CD4-positive, alpha-beta T cell treated with Interleukin-10 for 1 hour (primary cell): ENCODE data around the gene PNMA8C.
"Not testable (repeated sequence)": the region's sequence is repeated elsewhere in the genome, so short reads cannot be mapped to it uniquely, and the experiment has no call there.

Experiments used
- DNase-seq: peaks from one replicate; pipeline ENCODE4 v3.0.0-alpha.2; 2020

Gene PNMA8C

DNA sequence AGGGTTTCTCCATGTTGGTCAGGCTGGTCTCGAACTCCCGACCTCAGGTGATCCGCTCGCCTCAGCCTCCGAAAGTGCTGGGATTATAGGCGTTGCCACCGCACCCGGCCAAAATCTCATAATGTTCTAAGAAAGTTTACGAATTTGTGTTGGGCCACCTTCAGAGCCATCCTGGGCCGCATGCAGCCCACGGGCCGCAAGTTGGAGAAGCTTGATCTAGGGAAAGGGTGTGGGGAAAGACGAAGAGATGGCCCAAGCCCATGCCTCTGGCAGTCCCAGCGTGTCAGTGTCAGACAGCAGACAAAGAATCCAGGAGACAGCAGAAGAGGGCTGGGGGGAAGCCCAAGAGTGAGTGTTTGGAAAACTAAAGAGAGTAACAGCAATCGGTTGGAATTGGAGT lies 17.3 kb upstream of the PNMA8C start:
- DNase-seq, result no peak

DNA sequence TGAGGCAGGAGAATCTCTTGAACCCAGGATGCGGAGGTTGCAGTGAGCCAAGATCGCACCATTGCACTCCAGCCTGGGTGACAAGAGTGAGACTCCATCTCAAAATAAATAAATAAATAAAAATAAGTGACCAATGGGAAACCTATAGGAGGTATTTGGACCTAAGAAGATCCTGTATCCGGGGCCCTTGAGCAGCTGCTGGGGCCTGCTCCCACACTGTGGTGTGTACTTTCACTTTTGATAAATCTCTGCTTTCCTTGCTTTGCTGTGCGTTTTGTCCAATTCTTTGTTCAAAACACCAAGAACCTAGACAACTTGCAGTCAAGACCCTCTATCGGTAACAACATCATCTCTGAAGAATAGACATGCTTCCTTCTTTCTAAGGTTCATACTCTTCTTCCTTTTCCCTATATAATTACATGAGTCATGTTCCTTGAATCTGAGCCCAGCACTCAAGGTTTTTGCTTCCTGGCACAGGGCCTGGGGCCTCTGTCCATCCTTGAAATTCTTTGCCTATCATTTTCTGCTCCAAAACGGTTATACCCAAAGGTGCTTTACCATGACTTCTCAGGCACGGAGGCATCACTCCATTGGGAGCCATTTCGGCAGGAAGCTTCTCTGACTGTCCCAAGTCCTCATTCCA lies 14.2 kb upstream of the PNMA8C start:
- DNase-seq, result no peak

DNA sequence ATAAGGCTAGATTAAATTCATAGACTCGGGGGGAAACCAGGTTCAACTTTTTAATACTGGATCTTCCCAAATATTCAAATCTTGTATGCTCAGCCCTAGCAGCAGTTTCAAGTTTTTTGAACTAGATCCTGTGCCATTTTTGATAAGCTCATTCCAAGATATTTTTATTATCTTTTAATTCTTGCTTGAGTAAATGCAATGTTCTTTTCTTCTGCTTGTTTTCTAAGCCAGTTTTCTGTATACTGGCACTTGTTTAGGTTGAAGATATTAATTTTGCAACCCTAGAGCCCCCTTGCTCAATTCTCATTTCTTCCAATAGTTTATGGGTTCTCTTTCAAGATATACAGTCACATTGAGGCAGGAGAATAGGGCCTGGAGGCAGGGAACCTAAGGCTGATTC lies 13.1 kb upstream of the PNMA8C start:
- no peak for DNase-seq

DNA sequence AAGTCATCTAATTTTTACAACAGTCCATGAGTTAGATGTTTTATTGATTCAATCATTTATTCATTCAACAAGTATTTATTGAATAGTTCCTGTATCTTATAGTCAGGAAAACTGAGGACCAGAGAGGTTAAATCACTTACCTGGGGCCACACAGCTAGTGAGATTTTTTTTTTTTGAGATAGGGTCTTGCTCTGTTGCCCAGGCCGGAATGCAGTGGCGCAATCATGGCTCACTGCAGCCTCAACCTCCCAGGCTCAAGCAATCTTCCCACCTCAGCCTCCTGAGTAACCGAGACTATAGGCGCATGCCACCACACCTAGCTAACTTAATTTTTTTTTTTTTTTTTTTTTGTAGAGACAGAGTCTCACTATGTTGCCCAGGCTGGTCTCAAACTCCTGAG lies 7.0 kb upstream of the PNMA8C start:
- not testable (repeated sequence) for DNase-seq

DNA sequence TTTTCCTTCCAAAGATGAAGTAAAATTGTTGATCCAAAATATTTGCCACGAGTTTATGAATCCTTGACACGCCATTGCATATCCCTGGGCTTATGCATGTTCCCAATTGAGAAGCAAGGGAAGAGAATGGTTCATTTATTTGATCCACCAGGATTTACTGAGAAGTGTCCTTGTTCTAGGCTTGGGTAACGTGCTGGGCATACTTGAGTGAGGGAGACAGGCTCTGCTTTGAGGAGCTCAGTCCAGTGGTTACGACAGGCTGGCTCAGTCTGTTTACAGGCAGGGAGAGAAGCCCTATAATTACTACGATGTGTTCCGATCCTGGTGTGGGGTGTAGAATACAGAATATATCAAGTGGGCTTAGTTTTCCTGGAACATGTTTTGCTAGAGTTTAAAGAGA lies 6.3 kb upstream of the PNMA8C start:
- DNase-seq, result no peak

DNA sequence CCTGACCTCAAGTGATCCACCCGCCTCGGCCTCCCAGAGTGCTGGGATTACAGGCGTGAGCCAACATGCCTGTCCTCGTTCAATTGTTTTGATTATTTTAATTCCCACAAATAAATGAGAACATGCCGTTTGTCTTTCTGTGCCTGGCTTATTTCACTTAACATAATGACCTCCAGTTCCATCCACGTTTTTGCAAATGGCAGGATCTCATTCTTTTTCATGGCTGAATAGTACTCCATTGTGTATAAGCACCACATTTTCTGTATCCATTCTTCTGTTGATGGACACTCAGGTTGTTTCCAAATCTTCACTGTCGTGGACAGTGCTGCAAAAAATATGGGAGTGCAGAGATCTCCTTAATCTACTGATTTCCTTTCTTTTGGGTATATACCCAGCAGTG lies 4.7 kb upstream of the PNMA8C start:
- DNase-seq, result not testable (repeated sequence)

DNA sequence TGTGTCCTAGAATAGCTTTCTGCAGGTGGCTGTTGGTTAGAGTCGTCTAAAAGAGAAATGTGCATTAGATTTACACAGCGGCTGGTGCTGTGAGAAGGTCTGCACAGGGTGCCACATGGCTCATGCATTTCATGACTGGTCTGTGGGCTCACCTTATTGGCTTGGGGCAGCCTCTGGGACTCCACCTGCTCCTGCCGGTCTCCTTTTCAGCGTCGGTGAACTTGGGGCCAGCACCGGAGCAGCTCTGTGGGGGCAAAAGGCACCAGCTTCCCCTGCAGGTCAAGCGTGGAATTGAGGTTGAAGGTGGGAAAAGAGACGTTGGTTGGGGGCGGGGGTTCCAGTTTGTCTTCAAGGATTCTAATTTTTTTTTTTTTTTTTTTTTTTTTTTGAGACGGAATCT lies 3.1 kb upstream of the PNMA8C start:
- DNase-seq, result no peak

DNA sequence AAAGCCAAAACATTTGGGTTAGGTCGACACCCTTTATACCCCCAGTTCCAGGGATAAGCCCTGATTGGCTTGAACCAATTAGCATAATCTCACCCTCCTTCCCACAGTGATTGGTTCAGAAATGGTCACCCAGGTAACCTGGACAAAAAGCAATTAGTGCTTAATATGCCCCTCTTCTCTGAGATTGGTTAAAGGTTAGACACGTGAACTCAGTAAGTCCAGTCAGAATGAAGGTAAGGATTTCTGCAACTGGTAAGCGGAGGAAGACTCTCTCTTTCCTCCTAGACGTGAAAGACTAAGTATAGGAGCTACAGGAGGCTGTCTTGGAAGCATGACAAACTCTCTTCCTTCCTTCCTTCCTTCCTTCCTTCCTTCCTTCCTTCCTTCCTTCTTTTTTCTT lies 1.3 kb upstream of the PNMA8C start:
- no peak for DNase-seq

DNA sequence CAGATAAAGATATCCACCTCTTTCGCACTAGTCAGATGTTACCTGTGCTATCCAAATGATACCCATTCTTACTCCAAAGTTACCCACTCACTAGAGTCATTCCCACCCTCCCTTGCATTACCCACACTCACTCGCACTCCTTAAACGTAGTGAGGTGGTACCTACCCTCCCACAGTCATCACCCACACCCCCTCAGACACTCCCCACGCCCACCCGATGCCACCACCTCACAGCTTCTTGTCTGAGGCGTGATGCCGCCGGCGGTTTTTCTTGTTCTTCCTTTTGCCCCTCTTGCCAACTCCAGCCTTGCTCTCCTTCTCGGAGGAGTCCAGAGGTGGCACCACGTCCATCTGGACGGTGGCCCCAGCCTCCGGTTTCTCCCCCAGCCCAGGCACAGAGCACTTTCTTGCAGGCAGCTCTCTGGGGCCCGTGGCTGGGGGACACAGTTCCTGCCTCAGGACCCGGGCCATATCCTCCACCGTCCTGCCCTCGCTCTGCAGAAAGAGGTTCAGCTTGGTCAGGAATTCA lies 1.2 kb downstream of the PNMA8C start:
- no peak for DNase-seq

DNA sequence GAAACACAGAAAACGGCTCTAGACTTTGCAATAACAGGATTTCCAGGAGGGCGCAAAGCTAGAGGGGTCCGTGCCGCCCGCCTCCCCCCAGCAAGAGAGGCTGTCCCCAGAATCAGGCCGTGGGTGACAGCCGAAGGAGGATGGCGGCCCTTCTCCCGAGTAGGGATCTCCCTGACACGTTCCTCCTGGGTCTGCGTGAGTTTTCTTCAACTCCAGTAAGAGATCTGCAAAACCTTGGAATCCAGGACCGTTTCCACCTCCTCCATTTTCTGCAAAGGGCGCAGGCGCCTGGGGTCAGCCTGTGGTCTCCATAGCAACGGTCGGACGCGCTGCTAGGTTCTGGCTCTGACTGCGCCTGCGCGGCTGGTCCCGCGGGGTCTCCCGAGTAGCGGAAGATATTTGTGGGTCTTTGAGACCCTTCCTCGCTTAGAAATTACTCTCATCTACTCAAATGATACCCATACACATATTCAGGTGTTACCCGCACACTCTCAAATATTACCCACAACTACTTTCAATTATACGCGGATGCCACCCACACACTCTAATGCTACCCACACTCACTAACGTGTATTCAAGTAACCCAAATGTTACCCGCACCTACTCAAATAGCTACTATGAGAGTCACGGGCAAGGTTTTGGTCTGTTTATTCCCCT lies 2.1 kb downstream of the PNMA8C start:
- DNase-seq, result no peak

DNA sequence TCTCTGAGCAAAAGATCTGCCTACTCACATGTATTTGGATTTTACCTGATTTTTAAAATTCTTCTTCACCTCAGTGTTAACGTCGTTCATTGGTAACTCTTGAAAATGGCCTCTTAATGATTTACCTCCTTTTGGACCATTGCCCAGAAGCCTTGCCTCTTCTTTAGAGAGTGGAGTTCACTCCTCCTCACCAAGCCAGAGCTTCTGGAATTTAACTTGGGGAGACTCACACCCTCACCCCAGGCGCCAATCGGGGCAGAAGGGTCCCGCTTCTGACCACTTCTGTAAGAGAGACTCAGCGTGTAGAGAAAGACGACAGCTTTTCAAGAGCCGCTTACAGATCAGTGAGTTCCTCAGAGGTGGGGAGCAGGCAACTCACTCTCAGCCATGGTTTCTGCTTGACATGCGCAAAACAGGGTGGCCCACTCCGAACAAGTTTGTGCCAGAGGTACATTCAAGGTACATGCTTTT lies 2.7 kb downstream of the PNMA8C start:
- DNase-seq, result no peak

DNA sequence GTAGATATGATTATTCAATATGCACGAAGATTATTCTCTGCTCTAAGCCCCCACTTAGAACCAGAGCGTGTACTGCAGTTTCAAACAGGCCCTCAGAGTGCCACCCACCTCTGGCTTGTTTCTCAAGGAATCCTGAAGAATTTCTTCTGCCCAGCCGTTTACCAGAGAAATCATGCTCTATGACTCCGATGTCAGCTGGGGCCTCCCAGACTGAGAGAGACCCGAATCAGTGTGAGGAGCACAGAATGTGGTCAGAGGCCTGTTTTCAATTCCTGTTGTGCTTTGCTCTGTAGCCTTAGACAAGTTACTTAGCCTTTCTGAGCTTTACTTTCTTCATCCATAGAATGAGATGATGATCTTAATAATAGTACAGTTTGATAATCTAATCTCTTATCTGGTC lies 5.5 kb downstream of the PNMA8C start:
- DNase-seq, result no peak

DNA sequence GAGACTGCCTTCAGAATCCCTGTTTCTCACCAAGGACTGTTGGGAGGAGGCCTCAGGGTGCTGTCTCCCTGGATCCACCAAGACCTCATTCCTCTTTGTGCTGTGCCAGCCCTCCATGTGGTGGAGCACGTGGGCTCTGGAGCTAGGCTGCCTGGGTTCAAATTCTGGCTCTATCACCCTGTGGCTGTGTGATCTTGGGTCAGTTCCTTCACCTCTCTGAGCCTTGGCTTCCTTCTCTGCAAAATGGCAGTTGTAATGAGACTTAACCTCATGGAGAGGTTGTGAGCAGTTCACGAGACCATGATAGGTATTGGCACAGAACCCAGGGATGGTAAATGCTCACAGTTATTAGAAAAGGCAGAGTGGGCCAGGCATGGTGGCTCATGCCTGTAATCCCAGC lies 6.4 kb downstream of the PNMA8C start:
- DNase-seq, result no peak

DNA sequence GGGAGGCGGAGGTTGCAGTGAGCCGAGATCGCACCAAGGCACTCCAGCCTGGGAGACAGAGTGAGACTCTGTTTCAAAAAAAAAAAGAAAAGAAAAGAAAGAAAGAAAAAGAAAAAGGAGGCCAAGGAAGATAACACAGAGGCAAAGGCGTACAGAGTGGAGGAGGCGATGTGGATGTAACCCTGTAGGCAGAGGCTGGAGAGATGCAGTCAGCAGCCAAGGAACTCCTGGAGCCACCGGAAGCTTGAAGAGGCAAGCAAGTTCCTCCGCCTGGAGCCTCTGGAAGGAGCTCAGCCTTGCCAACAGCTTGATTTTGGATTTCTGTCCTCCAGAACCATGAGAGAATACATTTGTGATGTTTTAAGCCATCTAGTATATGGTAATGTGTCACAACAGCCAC lies 8.7 kb downstream of the PNMA8C start:
- DNase-seq, result no peak

DNA sequence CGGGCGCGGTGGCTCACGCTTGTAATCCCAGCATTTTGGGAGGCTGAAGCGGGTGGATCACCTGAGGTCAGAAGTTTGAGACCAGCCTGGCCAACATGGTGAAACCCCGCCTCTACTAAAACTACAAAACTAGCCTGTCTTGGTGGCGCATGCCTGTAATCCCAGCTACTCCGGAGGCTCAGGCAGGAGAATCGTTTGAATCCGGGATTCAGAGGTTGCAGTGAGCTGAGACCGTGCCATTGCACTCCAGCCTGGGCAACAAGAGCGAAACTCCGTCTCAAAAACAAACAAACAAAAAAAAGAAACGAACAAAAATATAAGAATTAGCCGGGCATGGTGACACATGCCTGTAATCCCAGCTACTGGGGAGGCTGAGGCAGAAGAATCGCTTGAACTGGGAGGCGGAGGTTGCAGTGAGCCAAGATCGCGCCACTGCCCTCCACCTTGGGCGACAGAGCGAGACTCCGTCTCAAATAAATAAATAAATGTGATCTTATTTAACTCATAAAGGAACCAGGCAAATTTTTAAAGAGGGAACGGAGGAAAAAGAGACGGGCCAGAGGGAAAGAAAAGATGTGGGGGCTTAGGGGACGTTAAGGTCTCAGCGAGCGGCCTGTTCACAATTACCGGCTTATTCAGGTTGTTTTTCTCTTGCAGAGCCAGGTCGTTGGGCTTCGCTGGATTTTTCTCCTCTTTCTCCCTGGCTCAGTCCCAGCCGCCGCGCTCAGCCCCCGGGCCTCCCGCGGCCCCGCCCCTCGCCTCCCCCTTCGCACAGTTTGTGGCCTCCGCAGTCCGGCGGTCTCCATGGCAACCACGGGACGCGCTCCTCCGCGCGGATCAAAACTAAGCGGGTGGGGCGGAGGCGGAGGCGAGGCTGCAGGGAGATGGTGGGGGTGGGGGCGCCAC lies 12.7 kb downstream of the PNMA8C start:
- DNase-seq, result not testable (repeated sequence)

DNA sequence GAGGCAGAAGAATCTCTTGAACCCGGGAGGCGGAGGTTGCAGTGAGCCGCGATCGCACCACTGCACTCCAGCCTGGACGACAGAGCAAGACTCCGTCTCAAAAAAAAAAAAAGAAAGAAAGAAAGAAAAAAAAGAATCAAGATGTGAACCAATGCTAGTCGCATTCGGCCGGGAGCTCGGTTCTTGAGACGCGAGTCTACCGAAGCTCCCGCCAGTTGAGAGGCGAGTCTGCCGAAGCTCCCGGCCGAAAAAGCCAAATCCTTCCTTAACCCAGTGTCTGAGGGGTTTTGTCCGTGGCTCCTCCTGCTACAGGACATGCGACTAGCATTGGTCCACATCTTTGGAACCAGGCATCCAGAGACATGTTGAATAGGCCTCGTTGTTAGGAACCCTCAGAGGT lies 13.8 kb downstream of the PNMA8C start:
- not testable (repeated sequence) for DNase-seq

DNA sequence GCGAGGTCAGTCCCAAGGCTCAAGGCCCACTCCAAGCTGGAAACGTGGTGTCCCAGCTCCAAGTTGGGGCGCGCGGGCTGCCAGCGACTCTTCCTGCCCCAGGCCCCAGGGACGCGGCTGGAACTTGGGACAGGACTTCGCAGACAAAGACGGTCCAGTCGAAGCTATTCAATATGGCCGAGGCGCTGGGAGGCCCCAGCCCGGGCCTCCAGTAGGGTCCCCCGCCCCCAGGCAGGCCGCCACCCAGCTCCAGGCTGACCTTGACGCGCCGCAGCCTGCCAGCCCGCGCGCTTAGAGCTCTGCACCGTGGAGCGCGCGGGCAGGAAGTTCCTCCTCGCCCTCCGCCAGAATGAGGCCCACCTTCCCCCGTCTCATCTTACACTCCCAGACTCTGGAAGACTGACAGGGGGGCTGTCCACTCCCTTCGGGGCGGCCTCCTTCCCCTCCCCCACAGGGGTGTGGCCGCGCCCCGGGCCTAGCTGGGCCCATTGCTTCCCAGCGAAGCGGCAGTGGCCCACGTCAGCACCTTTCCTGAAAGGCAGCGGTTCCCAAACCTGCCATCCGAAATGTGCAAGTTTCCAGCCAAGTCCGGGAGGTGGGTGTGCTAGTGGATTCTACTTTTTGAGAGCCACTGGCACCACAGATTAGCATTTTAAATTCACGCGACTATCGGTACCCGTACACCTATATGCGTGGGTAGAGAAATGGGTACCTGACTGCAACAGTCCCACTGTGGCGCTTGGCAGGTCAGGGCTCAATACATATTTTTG lies 15.3 kb downstream of the PNMA8C start, which contains the start of gene CCDC8:
CCDC8 (minus strand) TSS at position 303 of the 770 bp plus-strand sequence. CDS start 754 bp downstream, outside the sequence.
- no peak for DNase-seq

DNA sequence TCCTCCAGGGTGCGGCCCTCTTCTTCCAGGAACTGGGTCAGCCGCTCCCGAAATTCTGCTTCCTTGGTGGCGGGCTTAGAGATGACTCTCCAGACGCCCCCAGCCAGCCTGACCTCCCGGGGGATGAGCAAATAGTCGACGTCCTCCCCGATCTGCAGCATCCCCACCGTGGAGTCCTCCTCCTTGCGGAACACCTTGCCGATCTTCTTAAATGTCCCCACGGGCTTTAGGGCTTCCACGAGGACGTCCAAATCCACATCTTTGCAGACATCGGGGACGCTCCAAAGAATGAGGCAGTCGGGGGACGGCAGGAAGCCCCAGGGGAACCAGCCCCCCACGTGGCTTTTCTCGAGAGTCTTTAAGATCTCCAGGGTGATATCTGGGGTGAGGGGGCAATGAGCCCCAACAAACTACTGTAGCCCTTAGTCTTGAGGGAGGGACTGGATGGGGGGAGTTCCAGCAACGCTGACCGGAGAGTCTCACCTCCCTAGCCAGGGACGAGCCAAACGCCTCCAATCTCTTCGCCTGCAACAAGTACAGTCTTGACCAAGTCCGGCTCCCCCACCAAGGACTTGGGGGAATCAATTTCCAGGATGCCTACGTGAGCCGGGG lies 16.0 kb downstream of the PNMA8C start:
- DNase-seq, result no peak

DNA sequence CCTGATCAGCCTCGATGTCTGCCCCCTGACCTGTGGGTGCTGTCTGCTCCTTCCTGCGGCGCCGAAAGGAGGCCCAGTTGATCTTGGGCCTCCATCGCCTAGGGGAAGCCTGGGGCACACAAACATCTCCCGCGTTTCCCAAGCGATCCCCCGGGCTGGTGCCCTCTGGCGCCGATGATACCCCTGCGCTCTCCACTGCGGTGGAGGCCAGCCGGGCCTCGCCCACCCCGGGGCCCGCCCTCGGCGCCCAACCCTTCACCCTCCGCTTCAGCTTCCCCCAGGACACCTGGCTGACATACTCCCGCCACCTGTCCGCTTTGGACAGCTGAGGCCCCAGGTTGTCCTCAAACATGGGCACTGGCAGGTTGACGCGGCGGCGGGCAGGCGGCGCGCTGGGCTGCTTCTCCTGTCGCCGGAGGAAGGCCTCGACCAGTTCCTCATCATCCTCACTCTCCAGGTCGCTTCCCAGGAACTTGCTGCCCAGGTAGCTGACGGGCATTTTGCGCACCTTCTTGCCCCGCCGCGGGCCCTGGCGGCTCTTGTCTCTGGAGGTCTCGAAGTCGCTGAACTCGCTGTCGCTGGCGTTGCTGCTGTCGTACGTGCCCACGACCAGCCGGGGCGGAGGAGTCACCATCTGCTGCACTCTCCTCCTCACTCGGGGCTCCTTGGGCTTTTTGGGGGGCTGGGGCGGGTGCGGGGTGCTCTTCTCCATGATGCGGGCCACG lies 16.6 kb downstream of the PNMA8C start:
- no peak for DNase-seq

DNA sequence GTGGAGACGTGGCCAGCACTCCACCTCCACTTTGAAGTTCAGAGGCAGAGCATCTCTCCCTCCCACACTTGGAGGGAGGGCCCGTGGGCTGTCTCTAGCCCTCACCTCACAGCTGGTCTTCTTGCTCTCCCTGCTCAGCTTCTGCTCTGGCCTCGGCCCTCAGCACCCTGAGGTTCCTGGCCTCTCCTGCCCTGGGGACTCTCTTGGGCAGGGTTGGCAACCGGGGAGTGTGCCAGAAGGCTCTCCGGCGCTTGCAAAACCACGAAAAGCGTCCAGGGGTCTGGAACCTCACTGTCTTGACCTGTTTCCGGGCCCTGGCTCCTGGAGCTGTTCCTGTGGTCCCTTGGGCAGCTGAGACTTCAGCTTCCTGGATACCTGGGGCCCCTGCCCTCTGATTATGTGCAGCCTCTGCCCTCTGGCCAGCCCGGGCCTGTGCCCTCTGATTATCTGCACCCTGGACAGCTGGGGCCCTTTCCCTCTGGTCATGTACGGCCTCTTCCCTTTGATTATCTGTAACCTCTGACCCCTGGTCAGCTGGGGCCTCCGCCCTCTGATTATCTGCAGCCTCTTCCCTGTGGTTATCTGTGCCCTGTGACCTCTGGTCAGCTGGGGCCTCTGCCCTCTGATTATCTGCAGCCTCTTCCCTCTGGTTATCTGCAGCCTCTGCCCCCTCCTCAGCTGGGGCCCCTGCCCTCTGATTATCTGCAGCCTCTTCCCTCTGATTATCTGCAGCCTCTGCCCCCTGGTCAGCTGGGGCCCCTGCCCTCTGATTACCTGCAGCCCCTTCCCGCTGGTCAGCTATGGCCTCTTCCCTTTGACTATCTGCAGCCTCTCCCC lies 17.4 kb downstream of the PNMA8C start:
- DNase-seq, result no peak
